Left ventricle myocardium inferior (tissue), 1 donor: Measurements from ENCODE around the gene CTNNA1. TPM values are rescaled to one million over a fixed set of nuclear protein-coding genes. Genes with fewer than 3 reads are reported as not detected.

Experiments
- DNase-seq: peaks from one replicate; pipeline ENCODE4 v3.0.0-alpha.2; 2020
- H3K27ac ChIP-seq: fragments of 200-600 bp; replicated peaks from 2 replicates; pipeline ENCODE4 v1.8.0; 2021
- H3K27me3 ChIP-seq: fragments of 200-600 bp; 2 replicates; pipeline ENCODE4 v1.8.0; 2021; ENCODE audit warnings: low read depth
- H3K36me3 ChIP-seq: fragments of 200-600 bp; 2 replicates; pipeline ENCODE4 v1.8.0; 2021
- H3K4me1 ChIP-seq: fragments of 200-600 bp; 2 replicates; pipeline ENCODE4 v1.8.0; 2021
- H3K4me3 ChIP-seq: fragments of 200-600 bp; 2 replicates; pipeline ENCODE4 v1.8.0; 2021; ENCODE audit warnings: mild to moderate bottlenecking, moderate library complexity
- H3K9me3 ChIP-seq: fragments of 200-600 bp; replicated peaks from 2 replicates; pipeline ENCODE4 v1.8.0; 2021
- intact Hi-C: fragments of 100-400 bp; cut with micrococcal nuclease; formaldehyde crosslinking; loops from one replicate; pipeline ENCODE4 v1.11.0; 2022
- total RNA-seq: library from RNA; stranded (reverse); fragmentation: NEBNext Ultra II Directional; extraction: Animal tissue kit (Norgen Biotek cat#: 25700); gene quantifications from one replicate; pipeline ENCODE4 v1.2.1, GENCODE V29; 2021
- TF ChIP-seq, protein P1 (sequence below): fragments of 200-600 bp; IDR thresholded peaks from 2 replicates; pipeline ENCODE4 v1.8.0; 2021; ENCODE audit warnings: antibody characterized with exemption, mild to moderate bottlenecking, borderline replicate concordance
- donor health status: DM: no; HTN: yes; CAD: no; lungs with severe emphysema.

The CTNNA1 gene
- total RNA-seq, 1 donor from 2014 or later = 341 TPM

DNA sequence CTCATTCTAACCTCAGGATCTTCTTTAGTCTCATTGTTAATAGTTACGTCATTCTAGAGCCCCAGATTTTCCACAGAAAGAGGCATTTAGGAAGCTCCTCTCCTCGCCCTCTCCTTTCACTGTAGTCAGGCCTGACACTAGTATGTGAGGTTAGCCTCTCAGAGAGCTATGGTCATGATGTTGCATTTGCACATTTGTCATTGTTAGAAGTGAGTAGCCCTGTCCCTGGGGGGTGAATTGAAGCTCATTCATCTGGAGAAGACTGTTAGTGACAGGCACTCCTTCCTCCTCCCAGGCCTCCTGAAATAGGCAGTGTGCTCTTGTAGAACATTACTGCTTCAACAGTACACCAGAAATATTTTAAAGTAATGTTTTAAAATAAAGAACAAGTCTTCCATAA is 148.5 kb downstream of the CTNNA1 start:
- Histone ChIP-seq H3K27me3 (no peaks in the 10 kb centered on the region), H3K4me3 (no peak overlapping the region), H3K9me3 (no peaks in the 10 kb centered on the region), H3K36me3 (peaks cover 47% of the 10 kb centered on the region), H3K27ac (peak overlapping the region; percentile 52), H3K4me1 (peaks cover 58% of the 10 kb centered on the region)
- no peak for DNase-seq
- intact Hi-C loops = no loop called here
- TF ChIP-seq, protein P1, sequence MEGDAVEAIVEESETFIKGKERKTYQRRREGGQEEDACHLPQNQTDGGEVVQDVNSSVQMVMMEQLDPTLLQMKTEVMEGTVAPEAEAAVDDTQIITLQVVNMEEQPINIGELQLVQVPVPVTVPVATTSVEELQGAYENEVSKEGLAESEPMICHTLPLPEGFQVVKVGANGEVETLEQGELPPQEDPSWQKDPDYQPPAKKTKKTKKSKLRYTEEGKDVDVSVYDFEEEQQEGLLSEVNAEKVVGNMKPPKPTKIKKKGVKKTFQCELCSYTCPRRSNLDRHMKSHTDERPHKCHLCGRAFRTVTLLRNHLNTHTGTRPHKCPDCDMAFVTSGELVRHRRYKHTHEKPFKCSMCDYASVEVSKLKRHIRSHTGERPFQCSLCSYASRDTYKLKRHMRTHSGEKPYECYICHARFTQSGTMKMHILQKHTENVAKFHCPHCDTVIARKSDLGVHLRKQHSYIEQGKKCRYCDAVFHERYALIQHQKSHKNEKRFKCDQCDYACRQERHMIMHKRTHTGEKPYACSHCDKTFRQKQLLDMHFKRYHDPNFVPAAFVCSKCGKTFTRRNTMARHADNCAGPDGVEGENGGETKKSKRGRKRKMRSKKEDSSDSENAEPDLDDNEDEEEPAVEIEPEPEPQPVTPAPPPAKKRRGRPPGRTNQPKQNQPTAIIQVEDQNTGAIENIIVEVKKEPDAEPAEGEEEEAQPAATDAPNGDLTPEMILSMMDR = no peak

DNA sequence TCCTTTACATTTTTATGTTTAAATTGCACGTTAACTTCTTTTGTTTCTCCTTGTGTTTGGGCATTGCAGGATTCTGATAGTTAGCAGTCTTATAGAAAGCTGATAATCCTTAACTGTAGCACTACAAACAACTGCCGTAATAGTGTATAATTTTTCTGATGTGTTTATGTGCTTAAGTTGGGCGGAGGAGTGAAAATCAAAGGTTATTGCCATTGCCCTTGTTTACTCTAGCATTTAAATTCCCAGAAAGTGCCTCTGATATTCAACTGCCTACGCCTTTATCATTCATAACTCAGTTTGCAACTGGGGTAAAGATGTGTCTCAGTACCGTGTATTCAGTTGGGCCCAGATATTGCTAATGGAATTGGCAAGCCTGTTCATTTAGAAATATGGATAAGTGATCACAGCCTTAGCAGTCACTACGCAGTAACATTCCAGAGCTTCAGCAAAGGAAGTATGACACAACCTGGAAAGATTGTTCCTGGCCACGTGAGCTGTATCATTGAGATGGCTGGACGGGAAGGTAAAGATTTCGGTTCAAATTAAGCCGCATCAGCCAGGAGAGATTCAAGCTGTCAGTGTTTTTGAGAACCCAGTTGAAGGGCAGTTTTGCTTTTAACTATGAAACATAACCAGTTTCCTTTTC is 150.0 kb downstream of the CTNNA1 start:
- Histone ChIP-seq H3K4me1 (peaks cover 52% of the 10 kb centered on the region), H3K9me3 (no peaks in the 10 kb centered on the region), H3K36me3 (peaks cover 57% of the 10 kb centered on the region), H3K27ac (peak overlapping the region; percentile 58), H3K4me3 (no peak overlapping the region), H3K27me3 (no peaks in the 10 kb centered on the region)
- TF ChIP-seq, protein P1 = no peak
- no peak for DNase-seq
- intact Hi-C loops = no loop called here

DNA sequence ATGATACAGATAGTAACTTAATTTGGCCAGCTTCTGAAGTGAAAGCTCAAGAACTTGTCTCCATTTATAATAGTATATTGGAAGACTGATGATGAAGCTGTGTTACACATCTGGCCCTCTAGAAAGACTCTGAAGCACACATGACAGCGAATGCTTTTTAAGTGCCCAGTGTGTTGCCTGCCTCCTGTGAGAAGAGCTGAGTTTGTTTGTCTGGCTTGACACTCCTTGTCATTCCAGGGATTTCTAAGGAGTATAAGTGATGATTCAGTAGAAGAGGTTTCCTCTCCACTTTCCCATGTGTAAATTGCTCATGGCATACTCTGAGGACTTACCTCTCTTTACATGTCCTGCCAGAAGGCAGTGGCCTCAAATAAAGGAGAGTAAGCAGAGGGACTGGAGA is 152.3 kb downstream of the CTNNA1 start:
- Histone ChIP-seq H3K4me1 (peaks cover 45% of the 10 kb centered on the region), H3K4me3 (no peak overlapping the region), H3K36me3 (peaks cover 67% of the 10 kb centered on the region), H3K9me3 (no peaks in the 10 kb centered on the region), H3K27ac (no peak overlapping the region), H3K27me3 (no peaks in the 10 kb centered on the region)
- TF ChIP-seq, protein P1 = no peak
- no peak for DNase-seq
- intact Hi-C loops = no loop called here

DNA sequence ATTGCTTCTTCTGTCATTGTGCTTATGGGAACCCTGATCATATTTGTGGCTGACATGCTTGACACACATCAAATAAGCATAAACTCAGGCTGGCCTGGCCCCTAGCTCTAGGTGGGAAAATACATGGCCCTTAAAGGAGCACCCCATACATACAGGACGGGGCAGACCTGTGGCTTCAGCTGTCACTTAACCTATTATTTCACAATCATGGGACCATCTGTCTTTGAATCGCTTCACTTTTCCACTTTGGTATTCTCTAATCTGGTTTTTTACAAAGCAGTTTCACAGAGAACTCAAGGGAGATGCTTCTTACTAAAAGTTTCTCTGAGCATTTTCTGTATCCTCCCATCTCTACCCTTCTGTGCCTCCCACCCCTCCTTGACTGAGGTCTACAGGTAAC is 156.5 kb downstream of the CTNNA1 start:
- H3K36me3 ChIP-seq = peaks cover 44% of the 10 kb centered on the region
- DNase-seq = no peak
- H3K4me3 ChIP-seq = no peak overlapping the region
- TF ChIP-seq, protein P1 = no peak
- H3K4me1 ChIP-seq = peaks cover 43% of the 10 kb centered on the region
- no peaks in the 10 kb centered on the region for H3K27me3 ChIP-seq
- intact Hi-C loops = no loop called here
- H3K27ac ChIP-seq = no peak overlapping the region
- no peaks in the 10 kb centered on the region for H3K9me3 ChIP-seq

DNA sequence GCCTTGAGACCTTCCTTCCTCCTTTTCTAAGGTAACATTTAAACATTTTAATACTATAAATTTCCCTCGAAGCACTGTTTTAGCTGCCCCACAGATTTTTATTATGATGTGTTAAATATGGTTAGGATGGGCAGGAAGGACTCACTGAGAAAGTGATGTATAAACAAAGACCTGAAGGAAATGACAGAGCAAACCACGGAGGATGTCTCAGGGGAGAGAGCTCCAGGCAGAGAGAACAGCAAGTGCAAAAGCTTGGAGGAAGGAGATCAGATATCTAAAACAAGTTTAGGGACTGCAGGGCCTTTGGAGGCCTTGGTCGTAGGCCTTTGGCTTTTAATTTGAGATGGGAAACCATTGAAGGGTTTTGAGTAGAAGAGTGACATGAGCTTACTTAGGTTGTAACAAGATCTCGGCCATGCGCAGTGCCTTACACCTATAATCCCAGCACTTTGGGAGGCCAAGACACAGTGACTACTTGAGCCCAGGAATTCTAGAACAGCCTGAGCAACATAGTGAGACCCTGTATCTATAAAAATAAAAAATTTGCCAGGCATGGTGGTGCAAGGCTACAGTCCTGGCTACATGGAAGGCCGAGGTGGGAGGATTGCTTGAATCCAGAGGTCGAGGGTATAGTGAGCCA is 157.4 kb downstream of the CTNNA1 start:
- H3K27ac ChIP-seq = no peak overlapping the region
- peaks cover 46% of the 10 kb centered on the region for H3K4me1 ChIP-seq
- peaks cover 35% of the 10 kb centered on the region for H3K36me3 ChIP-seq
- no peaks in the 10 kb centered on the region for H3K27me3 ChIP-seq
- intact Hi-C loops = no loop called here
- TF ChIP-seq, protein P1 = no peak
- no peak overlapping the region for H3K4me3 ChIP-seq
- no peaks in the 10 kb centered on the region for H3K9me3 ChIP-seq
- DNase-seq = no peak
